ENCODE results near the gene IGFL1. TPM values are rescaled to one million over a fixed set of nuclear protein-coding genes. Genes with fewer than 3 reads are reported as not detected.
A peak's percentile ranks its signal among the peaks of the same experiment; 100 is the strongest.
"Not testable (repeated sequence)": the region's sequence is repeated elsewhere in the genome, so short reads cannot be mapped to it uniquely, and the experiment has no call there.

Gene IGFL1
- total RNA-seq = not detected in 2 replicates
- not detected in 2 replicates for polyA plus RNA-seq

GRCh38 chr19:46229442-46229841 is at the start of gene IGFL1:
Gene IGFL1, plus strand, starts transcription at chr19:46229742. Its CDS starts 33 bp downstream, at chr19:46229775.
- no peak for DNase-seq (ENCODE audit: low read depth in 1 of 2, low spot score in 1 of 2)
- Histone ChIP-seq H3K9me3 (ENCODE audit: low read depth) (no peaks in the 10 kb centered on the region), H3K27me3 (peaks cover 35% of the 10 kb centered on the region), H3K4me3 (no peak within 1 kb of the TSS), H3K36me3 (no peaks in the 10 kb centered on the region), H3K27ac (no peak within 1 kb of the TSS), H3K4me1 (ENCODE audit: low read depth) (no peaks in the 10 kb centered on the region)
- no peak for TF ChIP-seq CTCF (IDR thresholded peaks at IDR 0.05; ENCODE audit: low read depth, low read length)

- TF ChIP-seq CTCF (IDR thresholded peaks at IDR 0.05; ENCODE audit: low read depth, low read length) = no peak
- Histone ChIP-seq H3K4me3 (no peak overlapping the region), H3K9me3 (ENCODE audit: low read depth) (no peaks in the 10 kb centered on the region), H3K27ac (no peak overlapping the region), H3K4me1 (ENCODE audit: low read depth) (no peaks in the 10 kb centered on the region), H3K27me3 (no peaks in the 10 kb centered on the region), H3K36me3 (no peaks in the 10 kb centered on the region)
- no peak for DNase-seq (ENCODE audit: low read depth in 1 of 2, low spot score in 1 of 2)
These were observed 48.7 kb upstream of the IGFL1 start for GRCh38 chr19:46180701-46181387.

- Histone ChIP-seq H3K36me3 (no peaks in the 10 kb centered on the region), H3K27me3 (no peaks in the 10 kb centered on the region), H3K27ac (no peak overlapping the region), H3K9me3 (ENCODE audit: low read depth) (no peaks in the 10 kb centered on the region), H3K4me1 (ENCODE audit: low read depth) (peaks cover 5% of the 10 kb centered on the region), H3K4me3 (no peak overlapping the region)
- TF ChIP-seq CTCF (IDR thresholded peaks at IDR 0.05; ENCODE audit: low read depth, low read length) = no peak
- peak in 1 of 2 donors; percentile 41 for DNase-seq (ENCODE audit: low read depth in 1 of 2, low spot score in 1 of 2)
These were observed 48.2 kb upstream of the IGFL1 start for GRCh38 chr19:46181388-46181779.

- Histone ChIP-seq H3K27ac (no peak overlapping the region), H3K9me3 (ENCODE audit: low read depth) (no peaks in the 10 kb centered on the region), H3K4me1 (ENCODE audit: low read depth) (peaks cover 10% of the 10 kb centered on the region), H3K36me3 (no peaks in the 10 kb centered on the region), H3K4me3 (no peak overlapping the region), H3K27me3 (no peaks in the 10 kb centered on the region)
- no peak for DNase-seq (ENCODE audit: low read depth in 1 of 2, low spot score in 1 of 2)
- TF ChIP-seq CTCF (IDR thresholded peaks at IDR 0.05; ENCODE audit: low read depth, low read length) = no peak
These were observed 47.1 kb upstream of the IGFL1 start for GRCh38 chr19:46182476-46182875.

GRCh38 chr19:46184775-46185710 is 44.5 kb upstream of the IGFL1 start:
- H3K36me3 ChIP-seq; H3K27me3 ChIP-seq; H3K9me3 ChIP-seq (ENCODE audit: low read depth); H3K4me3 ChIP-seq; H3K27ac ChIP-seq: not testable (repeated sequence)
- DNase-seq (ENCODE audit: low read depth in 1 of 2, low spot score in 1 of 2) = peak in 1 of 2 donors; percentile 28
- H3K4me1 ChIP-seq (ENCODE audit: low read depth) = peaks cover 10% of the 10 kb centered on the region

Data from cardiac muscle cell (in vitro differentiated cells and primary cell).